Lower leg skin (tissue), 4 donors: ENCODE data around the gene UBE2M. TPM values are rescaled to one million over a fixed set of nuclear protein-coding genes. Genes with fewer than 3 reads are reported as not detected.
"Not testable (repeated sequence)": the region's sequence is repeated elsewhere in the genome, so short reads cannot be mapped to it uniquely, and the experiment has no call there.

ENCODE experiments used
- DNase-seq, 2 donors: peaks; one replicate each; pipeline ENCODE4 v3.0.0-alpha.2; 2019; ENCODE audit warnings: low spot score in 2 of 2
- H3K4me3 ChIP-seq: fragments of 200-600 bp; sonication (generic); 2 replicates; pipeline ENCODE4 v1.5.1; 2017; ENCODE audit warnings: mild to moderate bottlenecking, low read depth; ENCODE audit not compliant: poor library complexity, severe bottlenecking
- POLR2A ChIP-seq, 2 donors: fragments of 450-650 bp; IDR thresholded peaks; one replicate each; pipeline ENCODE4 v1.6.1; 2016 to 2017; ENCODE audit warnings: antibody characterized with exemption in 2 of 2, mild to moderate bottlenecking in 1 of 2, moderate library complexity in 1 of 2
- WGBS, 2 donors: methylation state at CpG; one replicate each; pipeline ENCODE4 v1.1.5; 2018; 5-methylcytosine and 5-hydroxymethylcytosine counted together
- intact Hi-C: fragments of 100-400 bp; cut with DNase I; formaldehyde crosslinking; loops from one replicate; pipeline ENCODE4 v1.15.0; 2023; ENCODE audit warnings: low total_unique reads
- total RNA-seq, 4 donors: library from RNA; depleted of rRNA; stranded (reverse); fragments of >200 nt; gene quantifications; one replicate each; pipeline ENCODE4 v1.1.0, GENCODE V29; 2016
- TF ChIP-seq, protein P1 (sequence below), 3 donors: fragments of 450-650 bp; IDR thresholded peaks; one replicate each; pipeline ENCODE4 v1.5.1; 2016; ENCODE audit warnings: antibody characterized with exemption in 3 of 3, mild to moderate bottlenecking in 3 of 3, moderate library complexity in 2 of 3

UBE2M gene
- total RNA-seq, result 10 to 100 TPM; 14.8 to 37.0 (median 23.6) TPM

DNA sequence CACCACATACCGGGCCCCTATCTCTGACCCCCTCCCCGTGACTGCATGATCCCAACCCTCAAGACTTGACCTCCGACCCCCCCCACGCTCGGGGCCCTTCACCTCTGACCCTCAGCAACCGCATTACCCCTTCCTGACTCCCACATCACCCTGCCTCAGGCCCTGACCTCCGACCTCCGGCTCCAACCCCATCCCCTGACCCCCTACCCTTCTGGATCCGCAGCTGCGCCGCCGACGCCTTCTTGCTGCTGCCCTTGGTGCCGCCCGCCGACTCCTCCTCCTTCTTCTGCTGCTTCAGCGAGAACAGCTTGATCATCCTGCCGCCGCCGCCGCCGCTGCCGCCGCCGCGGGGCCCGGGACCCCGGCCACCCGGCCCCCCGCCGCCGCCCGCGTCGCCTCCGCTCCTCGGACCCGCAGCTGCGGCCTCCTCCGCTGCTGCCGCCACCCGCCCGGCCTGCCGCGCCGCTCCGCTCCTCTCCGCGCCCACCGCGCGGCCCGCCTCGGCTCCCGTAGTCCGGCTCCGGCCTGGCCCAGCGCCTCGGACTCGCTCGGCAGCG is at the start of gene UBE2M:
Gene UBE2M (minus strand): TSS at position 546 of the 557 bp plus-strand sequence. CDS start 230 bp downstream, at position 316.
- peak in 1 of 2 donors; percentile 94 for DNase-seq
- H3K4me3 ChIP-seq, result peak within 1 kb of the TSS; percentile 82
- intact Hi-C loops, result no loop called here
- WGBS, 2 donors, result 1% methylated on average over 29 to 61 of the region's 62 CpGs
- no peak for TF ChIP-seq POLR2A (IDR thresholded peaks at IDR 0.05)

DNA sequence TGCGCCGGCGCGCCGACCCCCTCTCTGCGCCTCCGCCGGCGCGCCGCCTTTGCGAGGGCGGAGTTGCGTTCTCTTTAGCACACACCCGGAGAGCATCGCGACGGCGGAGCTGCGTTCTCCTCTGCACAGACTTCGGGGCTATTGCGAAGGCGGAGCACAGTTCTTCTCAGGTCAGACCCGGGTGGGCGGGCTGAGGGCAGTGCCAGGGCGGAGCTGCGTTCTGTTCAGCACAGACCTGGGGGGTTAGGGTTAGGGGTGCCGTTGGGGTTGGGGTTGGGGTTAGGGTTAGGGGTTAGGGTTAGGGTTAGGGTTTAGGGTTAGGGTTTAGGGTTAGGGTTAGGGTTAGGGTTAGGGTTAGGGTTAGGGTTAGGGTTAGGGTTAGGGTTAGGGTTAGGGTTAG is 48.8 kb upstream of the UBE2M start:
- peak in 1 of 2 donors; percentile 84 for DNase-seq
- H3K4me3 ChIP-seq, intact Hi-C loops: not testable (repeated sequence)
- WGBS, 2 donors, result 90% methylated on average over 27 of the region's 28 CpGs; no CpG with 5 or more reads in 1 of the 2 donors

DNA sequence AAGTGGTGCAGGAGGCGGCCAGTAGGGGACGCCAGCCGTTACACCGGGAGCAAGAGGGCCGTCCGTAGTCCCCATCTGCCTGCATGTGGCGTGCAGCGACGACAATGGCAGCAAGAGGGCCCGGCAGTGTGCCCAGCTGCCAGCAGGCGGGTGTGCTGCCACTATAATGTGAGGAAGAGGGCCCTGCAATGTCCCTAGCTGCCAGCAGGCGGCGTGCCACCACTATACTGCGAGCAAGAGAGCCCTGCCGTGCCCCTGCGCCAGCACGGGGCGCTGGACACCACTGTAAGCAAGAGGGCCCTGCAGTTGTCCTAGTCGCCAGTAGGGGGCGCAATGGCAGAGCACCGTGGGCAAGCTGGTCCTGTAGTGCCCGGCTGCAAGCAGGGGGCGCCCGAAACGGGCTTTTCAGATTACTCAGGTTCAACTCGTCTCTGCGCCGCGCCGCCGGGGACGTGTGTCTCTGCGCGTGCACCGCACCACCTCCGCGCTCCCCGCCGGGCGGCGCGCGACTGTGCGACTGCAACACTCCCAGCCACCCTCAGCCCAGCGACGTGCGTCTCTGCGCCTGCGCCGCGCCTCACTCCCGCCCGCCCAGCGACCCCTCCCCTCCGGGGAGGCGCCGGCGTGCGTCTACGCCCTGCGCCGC is 48.0 kb upstream of the UBE2M start:
- H3K4me3 ChIP-seq, intact Hi-C loops: not testable (repeated sequence)
- DNase-seq, result peak in 1 of 2 donors; percentile 76
- 69 to 82% methylated on average over 35 to 60 of the region's 62 CpGs for WGBS, 2 donors

DNA sequence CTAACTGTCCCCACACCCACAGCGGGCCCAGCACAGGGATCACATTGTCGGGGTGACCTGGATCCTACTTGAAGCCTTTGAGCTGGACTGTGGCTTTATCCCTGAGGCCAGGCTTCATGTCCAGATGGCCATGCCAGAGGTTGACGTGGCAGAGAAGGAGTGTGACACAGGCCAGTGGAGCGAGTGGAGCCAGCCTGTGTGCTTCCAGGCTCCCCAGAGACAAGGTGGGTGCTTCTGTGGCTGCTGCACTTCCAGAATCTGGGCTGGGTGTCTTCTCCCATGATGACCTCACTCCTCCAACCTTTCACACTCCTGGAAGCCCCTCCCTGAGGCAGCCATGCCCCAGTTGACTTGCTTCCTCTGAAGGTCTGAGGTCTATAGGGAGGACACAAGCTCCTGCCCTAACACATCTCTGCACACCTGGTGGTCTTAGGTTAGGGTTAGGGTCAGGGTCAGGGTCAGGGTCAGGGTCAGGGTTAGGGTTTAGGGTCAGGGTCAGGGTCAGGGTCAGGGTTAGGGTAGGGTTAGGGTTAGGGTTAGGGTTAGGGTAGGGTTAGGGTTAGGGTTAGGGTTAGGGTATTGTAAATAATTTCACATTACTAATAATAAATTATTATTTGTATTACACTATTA is 27.8 kb upstream of the UBE2M start:
- DNase-seq, result no peak
- TF ChIP-seq POLR2A (IDR thresholded peaks at IDR 0.05), result no peak
- TF ChIP-seq, protein P1, sequence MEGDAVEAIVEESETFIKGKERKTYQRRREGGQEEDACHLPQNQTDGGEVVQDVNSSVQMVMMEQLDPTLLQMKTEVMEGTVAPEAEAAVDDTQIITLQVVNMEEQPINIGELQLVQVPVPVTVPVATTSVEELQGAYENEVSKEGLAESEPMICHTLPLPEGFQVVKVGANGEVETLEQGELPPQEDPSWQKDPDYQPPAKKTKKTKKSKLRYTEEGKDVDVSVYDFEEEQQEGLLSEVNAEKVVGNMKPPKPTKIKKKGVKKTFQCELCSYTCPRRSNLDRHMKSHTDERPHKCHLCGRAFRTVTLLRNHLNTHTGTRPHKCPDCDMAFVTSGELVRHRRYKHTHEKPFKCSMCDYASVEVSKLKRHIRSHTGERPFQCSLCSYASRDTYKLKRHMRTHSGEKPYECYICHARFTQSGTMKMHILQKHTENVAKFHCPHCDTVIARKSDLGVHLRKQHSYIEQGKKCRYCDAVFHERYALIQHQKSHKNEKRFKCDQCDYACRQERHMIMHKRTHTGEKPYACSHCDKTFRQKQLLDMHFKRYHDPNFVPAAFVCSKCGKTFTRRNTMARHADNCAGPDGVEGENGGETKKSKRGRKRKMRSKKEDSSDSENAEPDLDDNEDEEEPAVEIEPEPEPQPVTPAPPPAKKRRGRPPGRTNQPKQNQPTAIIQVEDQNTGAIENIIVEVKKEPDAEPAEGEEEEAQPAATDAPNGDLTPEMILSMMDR (IDR thresholded peaks at IDR 0.05), result no peak
- 79 to 94% methylated on average over 4 of the region's 4 CpGs for WGBS, 2 donors
- intact Hi-C loops, result no loop called here
- H3K4me3 ChIP-seq, result no peak overlapping the region

DNA sequence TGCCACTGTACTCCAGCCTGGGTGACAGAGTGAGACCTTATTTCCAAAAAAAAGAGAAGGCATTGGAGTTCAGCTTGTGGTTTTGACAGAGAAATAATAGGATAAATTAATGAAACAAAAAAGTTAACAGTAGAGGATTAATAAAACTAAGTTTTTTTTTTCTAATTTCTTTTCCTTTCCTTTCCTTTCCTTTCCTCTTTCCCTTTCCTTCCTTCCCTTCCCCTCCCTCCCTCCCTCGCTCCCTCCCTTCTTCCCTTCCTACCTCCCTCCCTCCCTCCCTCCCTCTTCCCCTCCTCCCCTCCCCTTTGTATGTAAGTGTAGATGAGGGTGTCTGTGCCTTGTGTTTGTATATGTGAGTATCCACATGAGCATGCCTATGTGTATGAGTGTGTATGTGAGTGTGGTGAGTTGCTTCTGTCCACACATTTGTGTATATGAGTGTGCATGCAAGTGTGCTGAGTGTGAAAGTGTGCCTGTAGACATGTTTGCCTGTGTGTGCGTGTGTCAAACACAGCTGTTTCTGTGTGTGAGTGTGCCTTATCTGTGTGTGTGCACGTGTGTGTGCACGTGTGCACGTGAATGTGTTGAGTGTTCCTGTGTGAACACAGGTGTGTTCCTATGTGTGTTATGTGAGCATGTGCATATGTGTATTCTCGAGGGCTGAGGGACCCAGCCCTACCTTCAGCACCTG is 27.2 kb upstream of the UBE2M start:
- TF ChIP-seq, protein P1 (IDR thresholded peaks at IDR 0.05), result no peak
- no peak for TF ChIP-seq POLR2A (IDR thresholded peaks at IDR 0.05)
- H3K4me3 ChIP-seq, result no peak overlapping the region
- 71 to 83% methylated on average over 6 of the region's 6 CpGs for WGBS, 2 donors
- intact Hi-C loops, result no loop called here
- no peak for DNase-seq

- 82 to 86% methylated on average over 8 to 9 of the region's 9 CpGs for whole genome bisulfite sequencing, 2 donors
- TF ChIP-seq POLR2A (IDR thresholded peaks at IDR 0.05), result no peak
- intact Hi-C loops, result no loop called here
These were observed 26.4 kb upstream of the UBE2M start for GRCh38 chr19:58584498-58585441.

GRCh38 chr19:58582985-58583384 is 24.6 kb upstream of the UBE2M start:
- DNase-seq, result no peak
- WGBS, 2 donors, result 90 to 96% methylated on average over 6 of the region's 6 CpGs

More at GRCh38 chr19:58584498-58585441, 26.4 kb upstream of the UBE2M start:
- DNase-seq, result no peak
- no peak overlapping the region for H3K4me3 ChIP-seq

More at GRCh38 chr19:58582985-58583384, 24.6 kb upstream of the UBE2M start:
- H3K4me3 ChIP-seq, result no peak overlapping the region
- intact Hi-C loops, result no loop called here
- TF ChIP-seq, protein P1 (IDR thresholded peaks at IDR 0.05), result no peak
- no peak for TF ChIP-seq POLR2A (IDR thresholded peaks at IDR 0.05)
